Head of caudate nucleus (tissue), 42 donors: ENCODE measurements around the gene LMNB1.
"Not testable (repeated sequence)": the region's sequence is repeated elsewhere in the genome, so short reads cannot be mapped to it uniquely, and the experiment has no call there.

ENCODE experiments used
- DNase-seq, 42 donors: peaks; one replicate each; pipeline versions ENCODE4 v3.0.0 to v3.0.0-alpha.2; 2020 to 2021; ENCODE audit warnings: mixed read lengths in 7 of 42
- intact Hi-C: fragments of 100-400 bp; cut with DNase I; formaldehyde crosslinking; loops from one replicate; pipeline ENCODE4 v1.15.0; 2022

The LMNB1 gene

DNA sequence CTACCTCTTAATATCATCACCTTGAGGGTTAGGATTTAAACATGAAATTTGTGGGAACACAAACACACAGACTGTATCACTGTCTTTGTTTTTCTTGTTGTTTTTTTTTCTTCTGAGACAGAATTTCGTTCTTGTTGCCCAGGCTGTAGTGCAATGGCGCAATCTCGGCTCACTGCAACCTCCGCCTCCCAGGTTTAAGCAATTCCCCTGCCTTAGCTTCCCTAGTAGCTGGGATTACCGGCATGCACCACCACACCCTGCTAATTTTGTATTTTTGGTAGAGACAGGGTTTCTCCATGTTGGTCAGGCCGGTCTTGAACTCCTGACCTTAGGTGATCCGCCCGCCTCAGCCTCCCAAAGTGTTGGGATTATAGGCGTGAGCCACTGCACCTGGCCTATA is 36.9 kb downstream of the LMNB1 start:
- DNase-seq, intact Hi-C loops: not testable (repeated sequence)

DNA sequence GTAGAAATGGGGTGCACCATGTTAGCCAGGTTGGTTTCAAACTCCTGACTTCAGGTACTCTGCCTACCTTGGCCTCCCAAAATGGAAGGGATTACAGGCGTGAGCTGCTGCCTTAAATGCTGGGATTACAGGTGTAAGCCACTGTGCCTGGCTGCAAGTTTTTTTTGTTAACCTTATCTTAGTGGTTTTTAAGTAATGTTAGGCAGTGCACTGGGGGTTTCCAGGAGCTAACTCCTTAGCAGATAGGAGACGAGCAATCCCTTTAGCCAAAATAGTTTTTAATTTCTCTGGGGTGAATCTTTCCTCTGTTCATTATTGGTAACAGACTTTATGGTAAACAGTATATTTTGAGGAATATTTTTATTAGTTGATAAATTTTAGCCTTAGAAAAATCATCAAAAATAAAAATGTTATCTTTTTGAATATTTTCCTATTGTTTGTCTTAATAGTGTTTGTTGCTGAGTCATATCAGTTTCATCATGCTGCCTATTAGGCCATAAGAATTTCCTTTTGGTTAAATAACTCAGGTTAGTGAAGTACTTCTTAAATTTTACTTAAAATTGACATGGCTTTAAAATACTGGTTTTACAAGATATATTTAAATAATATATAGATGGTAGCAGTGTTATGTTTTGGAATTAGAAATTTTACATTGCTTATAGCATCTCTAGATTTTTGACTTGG is 37.9 kb downstream of the LMNB1 start:
- DNase-seq: no peak
- intact Hi-C loops: no loop called here

DNA sequence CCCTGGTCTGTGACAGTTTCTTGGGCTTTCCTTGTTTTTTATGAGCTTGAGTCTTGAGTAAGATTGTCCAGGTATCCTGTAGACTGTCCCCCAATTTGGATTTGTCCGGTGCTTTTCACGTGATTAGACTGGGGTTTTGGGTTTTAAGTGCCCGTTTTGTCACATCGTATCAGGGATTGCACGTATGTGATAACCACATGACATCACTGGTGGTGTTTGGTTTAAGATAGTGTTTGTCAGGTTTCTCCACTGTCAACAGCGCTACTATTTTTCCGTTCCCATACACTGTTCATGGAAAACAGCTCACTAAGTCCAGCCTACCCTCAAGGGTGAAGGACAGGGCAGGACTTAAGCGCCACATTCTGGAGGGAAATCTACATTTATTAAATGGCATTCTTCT is 39.7 kb downstream of the LMNB1 start:
- DNase-seq: no peak
- intact Hi-C loops: no loop called here

DNA sequence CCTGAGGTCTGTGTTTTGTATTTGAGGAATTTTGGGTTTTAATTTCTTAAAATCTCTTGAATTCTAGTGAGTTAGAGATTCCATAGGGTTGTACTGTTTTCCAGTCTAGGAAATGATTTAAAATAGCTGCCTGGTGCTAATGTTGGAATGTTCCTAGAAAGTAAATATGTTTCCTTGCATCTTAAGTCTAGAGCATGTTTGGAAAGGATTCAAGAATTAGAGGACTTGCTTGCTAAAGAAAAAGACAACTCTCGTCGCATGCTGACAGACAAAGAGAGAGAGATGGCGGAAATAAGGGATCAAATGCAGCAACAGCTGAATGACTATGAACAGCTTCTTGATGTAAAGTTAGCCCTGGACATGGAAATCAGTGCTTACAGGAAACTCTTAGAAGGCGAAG is 41.8 kb downstream of the LMNB1 start:
- intact Hi-C loops: no loop called here
- DNase-seq: no peak

DNA sequence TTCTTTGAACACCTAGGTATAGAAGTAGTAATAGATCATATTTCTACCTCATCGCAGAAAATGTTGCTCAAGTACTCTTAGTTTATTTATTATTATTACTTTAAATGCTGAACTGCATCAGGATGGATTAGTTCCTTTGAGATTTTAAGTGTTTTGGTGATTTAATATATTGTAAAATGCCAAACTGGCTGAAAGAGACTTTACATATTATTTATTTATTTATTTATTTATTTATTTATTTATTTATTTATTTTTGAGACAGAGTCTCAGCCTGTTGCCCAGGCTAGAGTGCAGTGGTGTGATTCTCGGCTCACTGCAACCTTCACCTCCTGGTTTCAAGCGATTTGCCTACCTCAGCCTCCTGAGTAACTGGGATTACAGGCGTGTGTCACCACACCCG is 42.3 kb downstream of the LMNB1 start:
- intact Hi-C loops: no loop called here

DNA sequence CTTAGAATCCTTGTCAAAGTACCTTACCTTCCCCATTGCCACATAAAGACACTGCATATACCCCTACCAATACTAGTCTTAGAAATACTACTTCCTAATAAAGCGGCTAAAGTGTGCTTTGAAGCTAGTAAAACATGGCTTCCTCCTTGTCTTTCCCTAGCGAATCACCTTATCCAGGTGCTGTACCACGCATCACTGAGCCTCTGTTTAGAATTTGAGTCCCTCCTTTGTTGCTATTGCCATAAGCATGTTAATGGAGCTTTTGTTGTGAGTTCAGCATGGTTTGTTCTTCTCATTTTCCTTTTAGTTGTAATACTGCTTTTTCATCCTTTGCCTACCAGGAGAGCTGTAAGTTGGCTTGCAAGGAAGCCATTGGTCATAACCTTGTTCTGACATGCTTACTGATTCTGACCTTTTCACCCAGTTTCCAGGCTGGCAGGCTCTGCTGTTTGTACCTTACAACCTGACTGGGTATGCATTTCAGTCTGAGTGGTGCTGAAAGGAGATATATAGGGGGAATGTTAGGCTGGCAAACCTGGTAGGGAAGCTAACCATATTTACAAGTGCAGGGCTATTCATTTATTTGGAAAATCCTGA is 49.8 kb downstream of the LMNB1 start:
- intact Hi-C loops: no loop called here
- no peak for DNase-seq

More for the DNA sequence above, 42.3 kb downstream of the LMNB1 start:
- no peak for DNase-seq

- no peak for DNase-seq
- intact Hi-C loops: no loop called here
Observed at GRCh38 chr5:126829098-126829497, 52.2 kb downstream of the LMNB1 start.

GRCh38 chr5:126830061-126830460 is 53.1 kb downstream of the LMNB1 start:
- intact Hi-C loops: no loop called here

DNA sequence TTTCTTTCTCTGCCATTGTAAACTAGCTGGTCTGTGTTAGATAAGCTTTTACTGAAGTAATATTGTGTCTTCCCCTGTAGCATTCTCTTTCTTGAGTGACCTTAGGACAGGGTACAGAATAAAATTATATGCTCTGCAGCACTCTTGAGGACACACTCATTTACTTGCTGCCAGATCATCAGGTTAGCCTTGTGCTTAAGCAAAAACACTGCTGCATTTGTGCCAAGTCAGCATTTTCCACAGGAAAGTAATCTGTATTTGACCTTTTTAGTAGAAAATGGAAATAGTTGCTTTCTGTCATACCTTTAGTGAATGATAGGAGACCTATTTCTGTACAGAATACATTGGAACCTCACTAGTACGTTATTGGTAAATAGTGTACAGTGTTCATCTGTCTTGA is 54.2 kb downstream of the LMNB1 start:
- no peak for DNase-seq
- intact Hi-C loops: no loop called here

More at GRCh38 chr5:126830061-126830460, 53.1 kb downstream of the LMNB1 start:
- no peak for DNase-seq

GRCh38 chr5:126836778-126837177 is 59.8 kb downstream of the LMNB1 start:
- DNase-seq: no peak
- intact Hi-C loops: no loop called here

DNA sequence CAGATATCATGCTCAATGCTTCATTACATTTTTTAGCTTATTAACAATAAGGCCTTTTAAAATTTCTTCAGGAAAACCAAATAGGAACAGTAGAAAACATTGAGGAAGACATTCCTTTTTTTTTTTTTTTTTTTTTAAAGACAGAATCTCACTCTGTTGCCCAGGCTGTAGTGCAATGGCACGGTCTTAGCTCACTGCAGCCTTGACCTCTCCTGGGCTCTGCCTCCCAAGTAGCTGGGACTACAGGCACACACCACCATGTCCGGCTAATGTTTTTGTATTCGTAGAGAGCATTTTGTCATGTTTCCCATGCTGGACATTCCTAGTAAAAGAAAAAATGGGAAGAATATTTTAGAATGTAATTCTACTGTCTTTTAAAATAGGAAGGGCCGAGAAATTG is 60.3 kb downstream of the LMNB1 start:
- DNase-seq: no peak
- intact Hi-C loops: no loop called here

DNA sequence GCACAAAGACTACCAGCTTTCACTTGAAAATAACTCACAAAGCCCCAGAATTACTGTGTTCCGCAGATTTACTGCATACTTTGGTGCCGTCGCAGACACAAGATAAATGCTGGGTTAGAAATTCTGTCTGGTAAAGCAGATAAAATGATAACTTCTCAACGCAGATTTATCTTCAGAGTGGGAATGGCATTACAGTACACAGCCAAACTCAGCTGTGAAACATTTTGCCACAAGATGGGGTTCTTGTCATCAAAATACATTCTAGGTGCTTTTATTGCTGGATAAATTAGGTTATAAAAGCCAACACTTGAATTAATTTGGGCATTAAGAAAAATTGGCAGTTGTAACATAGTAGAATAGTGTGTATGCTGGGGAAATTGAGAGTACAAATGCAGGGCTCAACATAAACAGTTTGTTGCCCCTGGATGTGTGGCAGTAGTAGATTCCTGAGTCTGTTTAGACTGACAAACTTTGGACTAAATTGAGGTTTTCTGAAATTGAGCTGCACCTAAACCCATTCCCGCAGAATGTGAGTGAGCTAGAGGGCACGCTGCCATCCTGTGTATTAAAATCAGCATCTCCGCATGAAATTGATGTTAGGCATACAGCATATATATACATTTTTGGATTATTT is 61.1 kb downstream of the LMNB1 start:
- no peak for DNase-seq
- intact Hi-C loops: no loop called here

DNA sequence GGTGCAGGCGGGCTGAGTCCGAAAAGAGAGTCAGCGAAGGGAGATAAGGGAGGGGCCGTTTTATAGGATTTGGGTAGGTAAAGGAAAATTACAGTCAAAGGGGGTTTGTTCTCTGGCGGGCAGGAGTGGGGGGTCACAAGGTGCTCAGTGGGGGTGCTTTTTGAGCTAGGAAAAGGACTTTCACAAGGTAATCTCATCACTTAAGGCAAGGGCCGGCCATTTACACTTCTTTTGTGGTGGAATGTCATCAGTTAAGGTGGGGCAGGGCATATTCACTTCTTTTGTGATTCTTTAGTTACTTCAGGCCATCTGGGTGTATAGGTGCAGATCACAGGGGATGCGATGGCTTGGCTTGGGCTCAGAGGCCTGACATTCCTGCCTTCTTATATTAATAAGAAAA is 62.5 kb downstream of the LMNB1 start:
- intact Hi-C loops: not testable (repeated sequence)

GRCh38 chr5:126843375-126843774 is 66.4 kb downstream of the LMNB1 start:
- DNase-seq, intact Hi-C loops: not testable (repeated sequence)

More for the DNA sequence above, 62.5 kb downstream of the LMNB1 start:
- DNase-seq: not testable (repeated sequence)

GRCh38 chr5:126845470-126846070 is 68.6 kb downstream of the LMNB1 start:
- DNase-seq: peak in 3 of 42 donors; percentile 23 to 52 (median 26)
- intact Hi-C loops: not testable (repeated sequence)

DNA sequence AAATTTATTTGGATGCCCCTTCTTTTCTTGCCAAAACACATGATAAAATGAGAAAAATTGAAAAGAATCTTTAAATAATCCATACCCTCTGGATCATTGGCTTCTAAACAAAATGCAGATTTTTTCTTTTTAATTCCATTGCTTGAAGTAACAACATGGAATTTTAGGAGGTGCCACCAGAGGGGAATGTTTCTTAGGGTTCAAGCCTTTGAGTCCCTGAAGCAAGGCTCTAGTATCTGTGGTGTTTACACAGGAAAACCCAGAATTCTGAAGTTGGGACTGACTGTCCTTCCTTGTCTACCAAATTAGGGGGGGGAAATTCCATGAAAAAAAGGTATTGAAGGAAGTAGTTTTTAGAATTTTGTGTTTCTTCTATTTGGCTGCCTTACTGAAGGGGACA is 69.4 kb downstream of the LMNB1 start:
- intact Hi-C loops: no loop called here
- no peak for DNase-seq

- no peak for DNase-seq
- intact Hi-C loops: no loop called here
Observed at GRCh38 chr5:126846744-126847455, 70.0 kb downstream of the LMNB1 start.

- DNase-seq: no peak
- intact Hi-C loops: no loop called here
Observed at GRCh38 chr5:126847456-126847820, 70.5 kb downstream of the LMNB1 start.

GRCh38 chr5:126847826-126848251 is 70.9 kb downstream of the LMNB1 start:
- intact Hi-C loops: no loop called here
- no peak for DNase-seq

DNA sequence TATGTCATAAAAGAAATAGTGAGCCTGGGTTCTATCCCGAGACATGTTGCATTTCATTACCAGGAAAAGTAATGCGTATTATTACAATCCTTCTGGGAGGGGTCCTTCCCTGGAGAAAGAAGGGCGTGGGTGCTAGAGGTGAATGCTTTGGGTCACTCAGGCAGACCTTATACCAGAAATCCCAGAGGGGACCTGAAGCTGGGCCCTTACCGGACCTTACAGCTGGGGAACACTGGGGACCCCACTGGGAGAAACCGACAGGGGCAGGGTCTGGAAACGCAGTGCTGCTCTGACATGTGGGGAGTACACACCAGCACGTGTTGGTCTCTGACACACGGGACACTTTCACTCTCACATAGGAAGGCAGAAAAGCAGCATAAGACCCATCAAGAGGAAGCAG is 71.3 kb downstream of the LMNB1 start:
- intact Hi-C loops: no loop called here
- DNase-seq: no peak
